Parathyroid adenoma (tissue), 2 donors: Measurements from ENCODE around the gene FANCF.

Experiments
- H2AFZ ChIP-seq: fragments of 300-600 bp; sonication (generic); one replicate; pipeline ENCODE4 v1.7.0; 2017; ENCODE audit warnings: antibody characterized with exemption, mild to moderate bottlenecking
- H3K27ac ChIP-seq: fragments of 300-600 bp; sonication (generic); one replicate; pipeline ENCODE4 v1.7.0; 2017
- H3K27me3 ChIP-seq: fragments of 300-600 bp; sonication (generic); one replicate; pipeline ENCODE4 v1.7.0; 2017; ENCODE audit warnings: low read length; ENCODE audit not compliant: control insufficient read depth, insufficient read depth
- H3K36me3 ChIP-seq: fragments of 300-600 bp; sonication (generic); one replicate; pipeline ENCODE4 v1.7.0; 2017; ENCODE audit warnings: low read length; ENCODE audit not compliant: control insufficient read depth, insufficient read depth
- H3K4me1 ChIP-seq: fragments of 300-600 bp; sonication (generic); one replicate; pipeline ENCODE4 v1.7.0; 2017; ENCODE audit warnings: control low read depth
- H3K4me2 ChIP-seq: fragments of 300-600 bp; sonication (generic); one replicate; pipeline ENCODE4 v1.7.0; 2017; ENCODE audit warnings: low read length
- H3K4me3 ChIP-seq: fragments of 300-600 bp; sonication (generic); one replicate; pipeline ENCODE4 v1.7.0; 2017; ENCODE audit warnings: low read depth, low read length
- H3K79me2 ChIP-seq: fragments of 300-600 bp; sonication (generic); one replicate; pipeline ENCODE4 v1.7.0; 2017; ENCODE audit warnings: control low read depth
- H3K9ac ChIP-seq: fragments of 300-600 bp; sonication (generic); one replicate; pipeline ENCODE4 v1.7.0; 2017; ENCODE audit warnings: mild to moderate bottlenecking
- H3K9me3 ChIP-seq: fragments of 300-600 bp; sonication (generic); one replicate; pipeline ENCODE4 v1.7.0; 2017; ENCODE audit warnings: low read length; ENCODE audit not compliant: control insufficient read depth
- CTCF ChIP-seq: fragments of 300-600 bp; sonication (generic); IDR thresholded peaks from one replicate; pipeline ENCODE4 v1.7.0; 2017; ENCODE audit warnings: antibody characterized with exemption, mild to moderate bottlenecking
- donor health status: primary hyperparathyroidism.

The FANCF gene

GRCh38 chr11:22669368-22669767, 43.7 kb upstream of the FANCF start:
- no peak for TF ChIP-seq CTCF
- Histone ChIP-seq H3K4me3 (no peak overlapping the region), H3K27ac (no peak overlapping the region), H3K4me1 (peaks cover 2% of the 10 kb centered on the region), H3K9ac (no peak overlapping the region), H3K9me3 (no peaks in the 10 kb centered on the region), H2AFZ (no peak overlapping the region), H3K27me3 (no peaks in the 10 kb centered on the region), H3K79me2 (no peaks in the 10 kb centered on the region), H3K36me3 (no peaks in the 10 kb centered on the region), H3K4me2 (no peak overlapping the region)

DNA sequence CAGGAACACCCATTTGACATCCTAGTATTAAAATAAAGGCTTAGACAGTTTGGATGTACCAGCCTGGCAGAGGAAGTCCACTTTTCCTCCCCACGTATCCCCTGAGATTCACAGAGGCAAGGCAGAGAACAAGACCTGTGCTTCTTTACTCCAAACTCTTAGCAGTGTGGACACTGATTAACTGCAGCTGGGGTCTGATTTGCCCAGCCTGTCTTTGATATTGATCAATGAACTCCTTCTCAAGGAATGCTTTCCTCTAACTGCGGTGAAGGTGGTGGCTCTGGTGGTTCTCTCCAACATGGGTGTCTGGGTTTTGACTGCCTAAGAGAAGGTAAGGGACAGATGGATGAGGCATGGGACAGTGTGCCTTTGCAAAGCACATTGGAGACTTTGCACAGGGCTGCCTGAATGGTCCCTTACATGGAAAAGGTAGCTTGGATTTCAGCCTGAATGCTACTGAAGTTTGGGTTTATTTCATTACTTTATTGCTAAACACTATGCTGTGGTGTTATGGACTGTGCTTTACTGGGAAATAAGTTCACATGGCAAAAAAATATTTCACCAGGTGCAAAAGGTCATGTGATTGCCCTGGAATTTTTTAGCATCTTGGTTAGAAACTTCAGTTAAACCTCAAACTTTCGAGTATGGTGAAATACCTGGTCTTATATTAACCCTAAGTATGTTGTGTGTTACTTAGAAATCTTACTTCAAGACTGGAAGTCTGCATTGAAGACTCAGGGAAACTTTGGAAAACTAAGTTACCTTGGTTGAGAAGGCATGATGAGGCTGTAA, 42.6 kb upstream of the FANCF start:
- Histone ChIP-seq H3K9ac (no peak overlapping the region), H3K27me3 (no peaks in the 10 kb centered on the region), H3K4me3 (no peak overlapping the region), H3K4me1 (peaks cover 2% of the 10 kb centered on the region), H3K9me3 (no peaks in the 10 kb centered on the region), H2AFZ (no peak overlapping the region), H3K27ac (no peak overlapping the region), H3K79me2 (no peaks in the 10 kb centered on the region), H3K36me3 (no peaks in the 10 kb centered on the region), H3K4me2 (no peak overlapping the region)
- no peak for TF ChIP-seq CTCF

GRCh38 chr11:22666688-22667439, 41.2 kb upstream of the FANCF start:
- peak overlapping the region; percentile 78 for H2AFZ ChIP-seq
- H3K4me2 ChIP-seq, result peak overlapping the region; percentile 61
- TF ChIP-seq CTCF, result no peak
- H3K4me1 ChIP-seq, result peaks cover 2% of the 10 kb centered on the region
- H3K9me3 ChIP-seq, result no peaks in the 10 kb centered on the region
- H3K9ac ChIP-seq, result no peak overlapping the region
- H3K79me2 ChIP-seq, result no peaks in the 10 kb centered on the region
- H3K27ac ChIP-seq, result peak overlapping the region; percentile 66
- H3K4me3 ChIP-seq, result peak overlapping the region; percentile 37
- no peaks in the 10 kb centered on the region for H3K36me3 ChIP-seq
- no peaks in the 10 kb centered on the region for H3K27me3 ChIP-seq

- Histone ChIP-seq H3K9ac (no peak within 1 kb of the TSS), H3K4me2 (peak within 1 kb of the TSS; percentile 61), H3K4me3 (peak within 1 kb of the TSS; percentile 37), H3K79me2 (no peaks in the 10 kb centered on the region), H2AFZ (peak within 1 kb of the TSS; percentile 78), H3K27me3 (no peaks in the 10 kb centered on the region), H3K9me3 (no peaks in the 10 kb centered on the region), H3K36me3 (no peaks in the 10 kb centered on the region), H3K4me1 (peaks cover 2% of the 10 kb centered on the region), H3K27ac (peak within 1 kb of the TSS; percentile 66)
- no peak for TF ChIP-seq CTCF
Measured at GRCh38 chr11:22666325-22666687, 40.7 kb upstream of the FANCF start, which contains the start of gene GAS2. TSS of gene GAS2 (plus strand) at chr11:22666611. CDS start at chr11:22674870, 8,259 bp downstream.
